ENCODE measurements around the gene PROP1.
"Not testable (repeated sequence)": the region's sequence is repeated elsewhere in the genome, so short reads cannot be mapped to it uniquely, and the experiment has no call there.

PROP1 gene

GRCh38 chr5:177943805-177944736 is 52.0 kb downstream of the PROP1 start:
- not testable (repeated sequence) for DNase-seq

- not testable (repeated sequence) for DNase-seq
Measured at GRCh38 chr5:177942896-177943295, 53.1 kb downstream of the PROP1 start.
